Osteocyte (in vitro differentiated cells): ENCODE data around the gene UGT1A6. TPM values are rescaled to one million over a fixed set of nuclear protein-coding genes. Genes with fewer than 3 reads are reported as not detected.

Experiments used
- DNase-seq: peaks from one replicate; pipeline ENCODE4 v3.0.0; 2021; ENCODE audit warnings: mixed read lengths; ENCODE audit not compliant: unreplicated experiment; ENCODE audit errors: extremely low spot score
- H3K27ac Mint-ChIP-seq: one replicate; pipeline ENCODE4 v1.8.0; 2021; ENCODE audit warnings: mild to moderate bottlenecking, mixed read lengths; ENCODE audit not compliant: unreplicated experiment
- H3K27me3 Mint-ChIP-seq: one replicate; pipeline ENCODE4 v1.8.0; 2021; ENCODE audit warnings: mixed read lengths; ENCODE audit not compliant: unreplicated experiment
- H3K36me3 Mint-ChIP-seq: one replicate; pipeline ENCODE4 v1.8.0; 2021; ENCODE audit warnings: mixed read lengths; ENCODE audit not compliant: unreplicated experiment
- H3K4me1 Mint-ChIP-seq: one replicate; pipeline ENCODE4 v1.8.0; 2021; ENCODE audit warnings: mixed read lengths; ENCODE audit not compliant: unreplicated experiment
- H3K4me3 Mint-ChIP-seq: one replicate; pipeline ENCODE4 v1.8.0; 2021; ENCODE audit warnings: mild to moderate bottlenecking, moderate library complexity, mixed read lengths; ENCODE audit not compliant: unreplicated experiment
- H3K9me3 Mint-ChIP-seq: one replicate; pipeline ENCODE4 v1.8.0; 2021; ENCODE audit warnings: mixed read lengths; ENCODE audit not compliant: unreplicated experiment
- total RNA-seq: library from RNA; stranded (reverse); gene quantifications from 2 replicates; pipeline ENCODE4 v1.2.1, GENCODE V29; 2021
- TF ChIP-seq, protein P1 (sequence below): fragments of 200-600 bp; sonication (generic); IDR thresholded peaks from 2 replicates; pipeline ENCODE4 v1.5.0; 2021; ENCODE audit warnings: antibody characterized with exemption, mild to moderate bottlenecking, moderate library complexity

UGT1A6 gene
- total RNA-seq, 1 donor from 2014 or later: not detected

DNA sequence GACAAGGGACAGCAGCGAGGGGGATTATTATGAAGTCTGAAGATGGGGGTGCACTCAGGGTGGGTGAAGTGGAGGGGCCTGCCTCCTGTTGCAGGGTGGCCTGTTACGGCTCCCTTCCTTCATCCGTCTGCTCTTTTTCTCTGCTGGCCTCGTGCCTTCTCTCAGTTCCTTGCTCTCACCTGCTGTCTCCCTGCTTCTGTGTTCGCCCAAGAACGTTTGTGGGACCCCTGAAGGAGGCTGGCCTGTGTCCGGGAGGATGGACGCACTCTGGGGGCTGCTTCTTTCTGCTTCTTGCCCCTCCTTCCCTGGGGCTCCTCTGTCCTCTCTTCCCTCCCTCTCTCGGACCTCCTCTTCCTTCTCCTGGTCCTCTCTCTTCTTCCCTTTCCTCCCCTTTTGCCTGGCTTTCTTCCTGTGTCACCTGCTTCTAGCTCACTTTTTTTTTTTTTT is 99.2 kb downstream of the UGT1A6 start:
- no peak overlapping the region for H3K4me3 Mint-ChIP-seq
- TF ChIP-seq, protein P1, sequence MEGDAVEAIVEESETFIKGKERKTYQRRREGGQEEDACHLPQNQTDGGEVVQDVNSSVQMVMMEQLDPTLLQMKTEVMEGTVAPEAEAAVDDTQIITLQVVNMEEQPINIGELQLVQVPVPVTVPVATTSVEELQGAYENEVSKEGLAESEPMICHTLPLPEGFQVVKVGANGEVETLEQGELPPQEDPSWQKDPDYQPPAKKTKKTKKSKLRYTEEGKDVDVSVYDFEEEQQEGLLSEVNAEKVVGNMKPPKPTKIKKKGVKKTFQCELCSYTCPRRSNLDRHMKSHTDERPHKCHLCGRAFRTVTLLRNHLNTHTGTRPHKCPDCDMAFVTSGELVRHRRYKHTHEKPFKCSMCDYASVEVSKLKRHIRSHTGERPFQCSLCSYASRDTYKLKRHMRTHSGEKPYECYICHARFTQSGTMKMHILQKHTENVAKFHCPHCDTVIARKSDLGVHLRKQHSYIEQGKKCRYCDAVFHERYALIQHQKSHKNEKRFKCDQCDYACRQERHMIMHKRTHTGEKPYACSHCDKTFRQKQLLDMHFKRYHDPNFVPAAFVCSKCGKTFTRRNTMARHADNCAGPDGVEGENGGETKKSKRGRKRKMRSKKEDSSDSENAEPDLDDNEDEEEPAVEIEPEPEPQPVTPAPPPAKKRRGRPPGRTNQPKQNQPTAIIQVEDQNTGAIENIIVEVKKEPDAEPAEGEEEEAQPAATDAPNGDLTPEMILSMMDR: no peak
- no peak overlapping the region for H3K27ac Mint-ChIP-seq
- peaks cover 8% of the 10 kb centered on the region for H3K27me3 Mint-ChIP-seq
- DNase-seq: peak; percentile 74
- no peaks in the 10 kb centered on the region for H3K4me1 Mint-ChIP-seq
- H3K9me3 Mint-ChIP-seq: no peaks in the 10 kb centered on the region
- H3K36me3 Mint-ChIP-seq: no peaks in the 10 kb centered on the region

GRCh38 chr2:233792720-233793119 is 100.0 kb downstream of the UGT1A6 start:
- H3K9me3 Mint-ChIP-seq: no peaks in the 10 kb centered on the region
- TF ChIP-seq, protein P1: no peak
- DNase-seq: no peak
- H3K4me3 Mint-ChIP-seq: no peak overlapping the region
- H3K36me3 Mint-ChIP-seq: no peaks in the 10 kb centered on the region
- no peak overlapping the region for H3K27ac Mint-ChIP-seq
- H3K27me3 Mint-ChIP-seq: peaks cover 8% of the 10 kb centered on the region
- no peaks in the 10 kb centered on the region for H3K4me1 Mint-ChIP-seq

- TF ChIP-seq, protein P1: no peak
- Mint-ChIP-seq H3K36me3 (no peaks in the 10 kb centered on the region), H3K27me3 (peaks cover 8% of the 10 kb centered on the region), H3K9me3 (no peaks in the 10 kb centered on the region), H3K4me1 (no peaks in the 10 kb centered on the region), H3K27ac (no peak overlapping the region), H3K4me3 (no peak overlapping the region)
- peak; percentile 75 for DNase-seq
Measured at GRCh38 chr2:233793465-233794127, 100.9 kb downstream of the UGT1A6 start.

- Mint-ChIP-seq H3K36me3 (no peaks in the 10 kb centered on the region), H3K9me3 (no peaks in the 10 kb centered on the region), H3K4me1 (no peaks in the 10 kb centered on the region), H3K4me3 (no peak overlapping the region), H3K27ac (no peak overlapping the region), H3K27me3 (peaks cover 7% of the 10 kb centered on the region)
- TF ChIP-seq, protein P1: no peak
- DNase-seq: peak; percentile 65
Measured at GRCh38 chr2:233794128-233794658, 101.5 kb downstream of the UGT1A6 start.

DNA sequence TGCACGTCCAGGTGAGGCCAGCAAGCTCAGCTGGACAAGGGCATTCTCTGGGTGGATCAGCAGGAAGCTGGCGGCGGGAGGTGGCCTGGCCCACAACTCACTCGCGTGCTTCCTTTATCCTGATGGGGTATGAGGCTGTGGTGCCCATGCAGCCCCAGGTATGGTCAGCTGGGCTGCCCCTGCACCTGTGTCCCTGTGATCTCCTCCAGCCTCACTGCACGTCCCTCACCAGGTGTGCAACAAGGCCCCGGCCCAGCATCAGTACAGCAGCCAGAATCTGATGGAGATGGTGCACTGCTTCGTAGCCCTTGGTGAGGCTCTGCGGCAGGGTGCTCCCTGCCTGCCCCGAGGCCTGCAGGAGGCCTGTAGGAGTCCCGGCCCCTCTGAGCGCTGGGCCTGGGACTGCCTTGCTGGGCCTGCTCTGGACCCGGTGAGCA is 103.1 kb downstream of the UGT1A6 start:
- no peak overlapping the region for H3K27ac Mint-ChIP-seq
- peaks cover 5% of the 10 kb centered on the region for H3K27me3 Mint-ChIP-seq
- no peaks in the 10 kb centered on the region for H3K36me3 Mint-ChIP-seq
- peak; percentile 80 for DNase-seq
- H3K9me3 Mint-ChIP-seq: peaks cover 3% of the 10 kb centered on the region
- no peaks in the 10 kb centered on the region for H3K4me1 Mint-ChIP-seq
- TF ChIP-seq, protein P1: no peak
- no peak overlapping the region for H3K4me3 Mint-ChIP-seq
